AG09309 (cell line): ENCODE results near the gene SIRT3.

Source experiments
- DNase-seq: peaks from one replicate; pipeline ENCODE4 v3.0.0-alpha.2; 2010; ENCODE audit warnings: low read depth
- H3K4me3 ChIP-seq: 2 replicates; pipeline ENCODE4 v1.5.1; 2011; ENCODE audit warnings: mild to moderate bottlenecking, low read depth, low read length, moderate library complexity; ENCODE audit not compliant: control insufficient read depth
- CTCF ChIP-seq: IDR thresholded peaks from 2 replicates; pipeline ENCODE4 v1.5.1; 2011; ENCODE audit warnings: mild to moderate bottlenecking, low read depth, low read length, inconsistent platforms; ENCODE audit not compliant: insufficient read depth, control insufficient read depth; ENCODE audit errors: missing control alignments

Gene SIRT3

GRCh38 chr11:252666-253065 is 16.5 kb upstream of the SIRT3 start:
- no peak overlapping the region for H3K4me3 ChIP-seq
- DNase-seq, result no peak
- no peak for TF ChIP-seq CTCF

GRCh38 chr11:251550-251949 is 15.4 kb upstream of the SIRT3 start:
- no peak for TF ChIP-seq CTCF
- DNase-seq, result no peak
- H3K4me3 ChIP-seq, result no peak overlapping the region

GRCh38 chr11:250740-251299 is 14.7 kb upstream of the SIRT3 start:
- H3K4me3 ChIP-seq, result no peak overlapping the region
- TF ChIP-seq CTCF, result peak; percentile 71
- DNase-seq, result no peak

- TF ChIP-seq CTCF, result no peak
- H3K4me3 ChIP-seq, result no peak overlapping the region
- no peak for DNase-seq
Measured at GRCh38 chr11:250274-250673, 14.1 kb upstream of the SIRT3 start.

- TF ChIP-seq CTCF, result no peak
- no peak overlapping the region for H3K4me3 ChIP-seq
- no peak for DNase-seq
Measured at GRCh38 chr11:249062-249461, 12.9 kb upstream of the SIRT3 start.

- DNase-seq, result no peak
- H3K4me3 ChIP-seq, result no peak overlapping the region
- no peak for TF ChIP-seq CTCF
Measured at GRCh38 chr11:244376-244775, 8.2 kb upstream of the SIRT3 start.

GRCh38 chr11:241634-242033 is 5.5 kb upstream of the SIRT3 start:
- TF ChIP-seq CTCF, result no peak
- DNase-seq, result no peak
- no peak overlapping the region for H3K4me3 ChIP-seq
